SH-SY5Y (cell line): ENCODE results near the gene GTF2IRD1.

ENCODE experiments used
- GATA2 ChIP-seq: IDR thresholded peaks from 2 replicates; pipeline ENCODE4 v1.6.1; 2011; ENCODE audit warnings: mild to moderate bottlenecking, low read depth, low read length
- GATA3 ChIP-seq: IDR thresholded peaks from 2 replicates; pipeline ENCODE4 v1.6.1; 2011; ENCODE audit warnings: low read depth, mild to moderate bottlenecking, low read length, moderate library complexity

GRCh38 chr7:74522281-74522905, 68.7 kb downstream of the GTF2IRD1 start:
- TF ChIP-seq GATA2 (no peak), GATA3 (no peak)
